Measurements from ENCODE around the gene ZNF563.
A peak's percentile ranks its signal among the peaks of the same experiment; 100 is the strongest.
"Not testable (repeated sequence)": the region's sequence is repeated elsewhere in the genome, so short reads cannot be mapped to it uniquely, and the experiment has no call there.

ZNF563 gene

GRCh38 chr19:12333162-12334159 lies at the start of gene ZNF563:
Gene ZNF563 (minus strand): TSS chr19:12333633. CDS start chr19:12333482, 151 bp downstream.
- peak within 1 kb of the TSS; percentile 88 for H3K4me3 ChIP-seq (ENCODE audit: low read length)
- TF ChIP-seq ZNF274 (IDR thresholded peaks at IDR 0.05; ENCODE audit: low read depth, low read length): no peak

DNA sequence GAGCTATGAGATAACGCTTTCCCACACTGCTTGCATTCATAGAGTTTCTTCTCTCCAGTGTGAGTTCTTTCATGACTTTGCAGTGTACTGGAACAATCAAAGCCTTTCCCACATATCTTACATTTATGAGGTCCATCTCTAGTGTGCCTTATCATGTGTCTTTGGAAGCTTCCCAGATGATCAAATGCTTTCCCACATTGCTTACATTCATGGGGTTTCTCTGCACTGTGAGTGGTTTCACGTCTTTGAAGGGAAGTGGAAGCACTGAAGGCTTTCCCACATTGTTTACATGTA lies 47.0 kb upstream of the ZNF563 start:
- TF ChIP-seq ZNF274 (IDR thresholded peaks at IDR 0.05; ENCODE audit: low read depth, low read length): no peak
- H3K4me3 ChIP-seq (ENCODE audit: low read length): no peak overlapping the region

DNA sequence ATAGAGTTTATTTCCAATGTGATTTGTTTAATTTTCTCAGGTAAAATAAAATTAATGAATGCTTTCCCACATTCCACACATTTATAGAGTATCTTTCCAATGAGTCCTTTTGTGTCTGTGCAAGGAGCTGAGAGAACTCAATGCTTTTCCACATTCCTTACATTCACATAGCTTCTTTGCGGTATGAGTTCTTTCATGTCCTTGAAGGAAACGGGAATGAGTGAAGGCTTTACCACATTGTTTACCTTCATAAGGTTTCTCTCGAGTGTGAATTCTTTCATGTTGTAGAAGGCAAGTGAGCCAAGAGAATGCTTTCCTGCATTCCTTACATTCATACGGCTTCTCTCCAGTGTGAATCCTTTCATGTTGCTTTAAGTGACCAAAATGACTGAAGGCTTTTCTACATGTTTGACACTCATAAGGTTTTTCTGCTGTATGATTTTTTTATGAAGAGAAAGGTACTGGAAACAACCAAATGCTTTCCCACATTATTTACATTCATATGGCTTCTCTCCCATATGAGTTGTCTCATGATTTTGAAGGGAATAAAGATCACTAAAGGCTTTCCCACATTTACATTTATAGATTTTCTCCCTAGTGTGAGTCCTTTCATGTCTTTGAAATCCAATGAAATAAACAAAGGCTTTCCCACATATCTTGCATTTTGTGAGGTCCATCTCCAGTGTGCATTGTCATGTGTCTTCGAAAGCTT lies 46.5 kb upstream of the ZNF563 start:
- TF ChIP-seq ZNF274 (IDR thresholded peaks at IDR 0.05; ENCODE audit: low read depth, low read length): no peak
- no peak overlapping the region for H3K4me3 ChIP-seq (ENCODE audit: low read length)

GRCh38 chr19:12374026-12374425 lies 40.6 kb upstream of the ZNF563 start:
- no peak overlapping the region for H3K4me3 ChIP-seq (ENCODE audit: low read length)
- no peak for TF ChIP-seq ZNF274 (IDR thresholded peaks at IDR 0.05; ENCODE audit: low read depth, low read length)

DNA sequence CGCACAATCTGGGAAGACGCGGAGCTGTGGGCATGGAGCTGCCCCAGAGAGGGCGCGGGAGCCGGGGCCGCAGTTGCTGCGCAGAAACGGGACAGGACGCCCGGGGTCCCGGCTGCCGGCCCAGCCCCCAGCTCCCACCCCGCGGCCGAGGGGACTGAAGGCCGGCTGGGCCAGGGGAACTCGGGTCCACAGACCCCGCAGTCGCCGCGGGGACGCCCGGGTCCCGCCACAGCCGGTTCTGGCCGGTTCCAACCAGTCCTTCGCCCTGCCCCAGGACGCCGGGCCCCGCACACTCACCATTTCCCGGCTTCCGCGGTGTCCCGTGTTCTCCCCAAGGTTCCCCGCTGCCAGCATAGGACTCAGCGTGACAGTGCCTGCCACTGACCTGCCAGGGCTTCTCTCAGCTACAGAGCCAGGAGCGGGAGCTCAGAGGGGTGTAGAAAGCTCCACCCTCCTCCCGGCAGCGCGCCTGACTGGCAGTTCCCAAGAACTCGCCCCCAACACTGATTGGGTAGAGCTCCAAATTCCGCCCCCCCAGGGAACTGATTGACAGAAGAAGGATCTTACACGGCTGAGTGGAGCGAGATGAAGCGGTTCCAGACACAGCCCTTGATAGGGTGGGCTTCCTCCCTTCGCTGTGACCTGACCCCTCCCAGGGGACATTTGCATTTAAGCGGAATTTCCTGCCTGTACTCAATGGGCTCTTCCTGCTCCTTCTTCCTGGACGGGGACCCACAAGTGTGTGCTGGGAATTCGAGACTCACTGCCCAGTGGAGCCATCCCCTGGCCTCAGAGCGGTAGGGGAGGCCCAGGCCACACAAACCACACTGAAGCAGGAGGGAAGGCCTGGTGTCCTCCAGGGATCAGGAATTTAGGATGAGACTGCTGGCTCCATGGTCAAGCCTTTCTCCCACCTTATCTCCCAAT lies 32.1 kb upstream of the ZNF563 start, which contains the start of gene ZNF442:
Gene ZNF442 (minus strand): TSS at position 448 of the 927 bp plus-strand sequence. CDS start 2,052 bp downstream, outside the sequence.
- H3K4me3 ChIP-seq (ENCODE audit: low read length): peak within 1 kb of the TSS; percentile 65
- TF ChIP-seq ZNF274 (IDR thresholded peaks at IDR 0.05; ENCODE audit: low read depth, low read length): no peak

DNA sequence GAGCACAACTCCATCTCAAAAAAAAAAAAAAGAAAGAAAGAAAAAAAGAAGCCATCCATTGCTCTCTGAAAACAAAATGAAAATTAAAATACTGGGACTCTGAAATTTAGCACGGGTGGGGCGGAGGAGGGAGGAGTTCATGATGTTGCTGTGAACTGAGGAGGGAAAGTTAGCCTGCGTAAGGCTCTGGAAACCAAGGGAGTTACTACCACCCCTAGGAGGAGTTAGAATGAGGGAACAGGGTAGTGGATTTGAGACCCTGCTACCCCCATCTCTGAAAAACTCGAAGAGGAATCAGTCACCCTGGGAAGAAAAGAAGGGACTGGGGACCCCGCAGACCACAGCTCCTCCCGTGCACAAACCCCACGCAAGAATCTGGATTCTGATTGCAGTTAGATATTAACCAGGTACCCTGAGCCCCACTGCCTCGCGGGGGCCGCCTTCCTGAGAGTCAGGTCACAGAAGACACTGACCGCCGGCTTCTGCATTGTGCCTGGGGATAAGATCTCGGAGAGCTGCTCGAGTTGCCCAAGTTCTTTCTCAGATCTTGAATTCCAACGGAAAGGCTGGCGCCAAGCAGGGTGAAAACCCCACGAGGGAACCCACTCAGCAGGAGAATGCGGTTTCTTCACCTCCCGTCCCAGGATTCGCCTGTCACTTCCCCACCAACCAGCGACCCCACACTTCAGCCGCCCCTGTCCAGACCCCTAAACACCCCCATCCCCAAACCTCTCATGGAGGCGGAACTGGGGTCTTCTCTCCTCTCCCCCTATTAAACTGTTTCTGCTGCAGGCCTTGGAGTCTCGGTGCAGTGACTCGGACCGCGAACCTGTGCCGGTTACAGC lies 31.2 kb upstream of the ZNF563 start:
- no peak for TF ChIP-seq ZNF274 (IDR thresholded peaks at IDR 0.05; ENCODE audit: low read depth, low read length)
- peak overlapping the region; percentile 65 for H3K4me3 ChIP-seq (ENCODE audit: low read length)

DNA sequence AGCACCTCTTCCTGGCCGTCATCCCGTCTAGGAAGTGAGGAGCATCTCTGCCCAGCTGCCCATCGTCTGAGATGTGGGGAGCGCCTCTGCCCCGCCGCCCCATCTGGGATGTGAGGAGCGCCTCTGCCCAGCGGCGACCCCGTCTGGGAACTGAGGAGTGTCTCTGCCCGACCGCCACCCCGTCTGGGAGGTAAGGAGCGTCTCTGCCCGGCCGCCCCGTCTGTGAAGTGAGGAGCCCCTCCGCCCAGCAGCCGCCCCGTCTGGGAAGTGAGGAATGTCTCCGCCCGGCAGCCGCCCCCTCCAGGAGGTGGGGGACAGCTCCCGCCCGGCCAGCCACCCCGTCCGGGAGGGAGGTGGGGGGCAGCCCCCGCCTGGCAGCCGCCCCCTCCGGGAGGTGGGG lies 28.8 kb upstream of the ZNF563 start:
- not testable (repeated sequence) for H3K4me3 ChIP-seq (ENCODE audit: low read length)

GRCh38 chr19:12353375-12353774 lies 19.9 kb upstream of the ZNF563 start:
- no peak for TF ChIP-seq ZNF274 (IDR thresholded peaks at IDR 0.05; ENCODE audit: low read depth, low read length)
- no peak overlapping the region for H3K4me3 ChIP-seq (ENCODE audit: low read length)

DNA sequence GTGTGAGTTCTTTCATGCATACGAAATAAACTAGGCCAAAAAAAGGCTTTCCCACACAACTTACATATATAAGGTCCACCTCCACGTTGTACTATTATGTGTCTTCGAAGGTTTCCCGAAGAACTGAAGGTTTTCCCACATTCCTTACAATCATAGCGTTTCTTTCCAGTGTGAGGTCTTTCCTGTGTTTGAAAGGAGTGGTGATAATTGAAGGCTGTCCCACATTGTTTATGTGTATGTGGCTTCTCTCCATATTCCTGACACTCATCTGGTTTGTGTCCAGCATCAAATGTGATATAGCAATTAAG lies 17.4 kb upstream of the ZNF563 start:
- TF ChIP-seq ZNF274 (IDR thresholded peaks at IDR 0.05; ENCODE audit: low read depth, low read length): no peak

DNA sequence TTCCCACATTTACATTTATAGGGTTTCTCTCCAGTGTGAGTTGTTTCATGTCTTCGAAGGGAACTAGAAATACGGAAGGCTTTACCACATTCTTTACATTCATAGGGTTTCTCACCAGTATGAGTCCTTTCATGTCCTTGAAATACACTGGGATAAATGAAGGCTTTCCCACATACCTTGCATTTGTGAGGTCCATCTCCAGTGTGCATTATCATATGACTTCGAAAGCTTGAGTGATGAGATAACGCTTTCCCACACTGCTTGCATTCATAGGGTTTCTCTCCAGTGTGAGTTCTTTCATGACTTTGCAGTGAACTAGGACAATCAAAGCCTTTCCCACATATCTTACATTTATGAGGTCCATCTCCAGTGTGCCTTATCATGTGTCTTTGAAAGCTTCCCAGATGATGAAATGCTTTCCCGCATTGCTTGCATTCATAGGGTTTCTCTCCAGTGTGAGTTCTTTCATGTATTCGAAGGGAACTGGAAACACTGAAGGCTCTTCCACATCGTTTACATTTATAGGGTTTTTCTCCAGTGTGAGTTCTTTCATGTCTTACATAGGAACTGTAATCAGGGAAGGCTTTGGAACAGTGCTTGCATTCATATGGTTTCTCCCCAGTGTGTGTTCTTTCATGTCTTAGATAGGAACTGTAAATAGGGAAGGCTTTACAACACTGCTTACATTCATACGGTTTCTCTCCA lies 16.9 kb upstream of the ZNF563 start:
- H3K4me3 ChIP-seq (ENCODE audit: low read length): no peak overlapping the region
- peak; percentile 93 for TF ChIP-seq ZNF274 (IDR thresholded peaks at IDR 0.05; ENCODE audit: low read depth, low read length)

More for the DNA sequence above, 17.4 kb upstream of the ZNF563 start:
- H3K4me3 ChIP-seq (ENCODE audit: low read length): no peak overlapping the region

- TF ChIP-seq ZNF274 (IDR thresholded peaks at IDR 0.05; ENCODE audit: low read depth, low read length): no peak
- H3K4me3 ChIP-seq (ENCODE audit: low read length): no peak overlapping the region
Measured at GRCh38 chr19:12346896-12347295, 13.5 kb upstream of the ZNF563 start.

- no peak for TF ChIP-seq ZNF274 (IDR thresholded peaks at IDR 0.05; ENCODE audit: low read depth, low read length)
- no peak overlapping the region for H3K4me3 ChIP-seq (ENCODE audit: low read length)
Measured at GRCh38 chr19:12345197-12345596, 11.8 kb upstream of the ZNF563 start.

Data from GM08714 (cell line).